Liver (tissue), 3 donors: Measurements from ENCODE around the gene TPST2.

Experiments
- EGR1 ChIP-seq, 2 donors: IDR thresholded peaks; 2 replicates each; pipeline ENCODE4 v1.6.1; 2016 to 2018; ENCODE audit warnings: antibody characterized with exemption in 2 of 2, low read depth in 2 of 2
- GABPA ChIP-seq, 2 donors: IDR thresholded peaks in 1 of 2; conservative IDR thresholded peaks in 1 of 2; 2 replicates each; pipeline ENCODE4 v1.6.1; 2016; ENCODE audit warnings: antibody characterized with exemption in 2 of 2, mild to moderate bottlenecking in 1 of 2, moderate library complexity in 1 of 2
- HNF4G ChIP-seq: IDR thresholded peaks from 2 replicates; pipeline ENCODE4 v1.6.1; 2016; ENCODE audit warnings: antibody characterized with exemption
- JUND ChIP-seq, 2 donors: IDR thresholded peaks; 2 replicates each; pipeline ENCODE4 v1.6.1; 2016; ENCODE audit warnings: antibody characterized with exemption in 2 of 2
- YY1 ChIP-seq: IDR thresholded peaks from 2 replicates; pipeline ENCODE4 v1.6.1; 2016; ENCODE audit warnings: antibody characterized with exemption, mild to moderate bottlenecking
- ZBTB33 ChIP-seq: IDR thresholded peaks from 2 replicates; pipeline ENCODE4 v1.6.1; 2016; ENCODE audit warnings: antibody characterized with exemption
- TF ChIP-seq, protein P1 (sequence below): fragments of 150-350 bp; IDR thresholded peaks from 2 replicates; pipeline ENCODE4 v1.5.1; 2017; ENCODE audit warnings: improper control_type of control experiment, low read depth, low read length; ENCODE audit not compliant: missing input control
- donor health status: healthy.
- donor health status: healthy.

GRCh38 chr22:26586556-26587325, 3.2 kb downstream of the TPST2 start:
- TF ChIP-seq, protein P1, sequence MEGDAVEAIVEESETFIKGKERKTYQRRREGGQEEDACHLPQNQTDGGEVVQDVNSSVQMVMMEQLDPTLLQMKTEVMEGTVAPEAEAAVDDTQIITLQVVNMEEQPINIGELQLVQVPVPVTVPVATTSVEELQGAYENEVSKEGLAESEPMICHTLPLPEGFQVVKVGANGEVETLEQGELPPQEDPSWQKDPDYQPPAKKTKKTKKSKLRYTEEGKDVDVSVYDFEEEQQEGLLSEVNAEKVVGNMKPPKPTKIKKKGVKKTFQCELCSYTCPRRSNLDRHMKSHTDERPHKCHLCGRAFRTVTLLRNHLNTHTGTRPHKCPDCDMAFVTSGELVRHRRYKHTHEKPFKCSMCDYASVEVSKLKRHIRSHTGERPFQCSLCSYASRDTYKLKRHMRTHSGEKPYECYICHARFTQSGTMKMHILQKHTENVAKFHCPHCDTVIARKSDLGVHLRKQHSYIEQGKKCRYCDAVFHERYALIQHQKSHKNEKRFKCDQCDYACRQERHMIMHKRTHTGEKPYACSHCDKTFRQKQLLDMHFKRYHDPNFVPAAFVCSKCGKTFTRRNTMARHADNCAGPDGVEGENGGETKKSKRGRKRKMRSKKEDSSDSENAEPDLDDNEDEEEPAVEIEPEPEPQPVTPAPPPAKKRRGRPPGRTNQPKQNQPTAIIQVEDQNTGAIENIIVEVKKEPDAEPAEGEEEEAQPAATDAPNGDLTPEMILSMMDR = no peak
- TF ChIP-seq JUND (IDR thresholded peaks at IDR 0.05) (no peak), YY1 (no peak), GABPA (IDR thresholded peaks at IDR 0.05 in 1 of 2, conservative IDR thresholded peaks at IDR 0.05 in 1 of 2) (no peak), HNF4G (no peak), EGR1 (IDR thresholded peaks at IDR 0.05; ENCODE audit: low read depth in 2 of 2) (no peak), ZBTB33 (no peak)
